Measurements from ENCODE around the gene SRGAP2C.
A peak's percentile ranks its signal among the peaks of the same experiment; 100 is the strongest.
"Not testable (repeated sequence)": the region's sequence is repeated elsewhere in the genome, so short reads cannot be mapped to it uniquely, and the experiment has no call there.

SRGAP2C gene

DNA sequence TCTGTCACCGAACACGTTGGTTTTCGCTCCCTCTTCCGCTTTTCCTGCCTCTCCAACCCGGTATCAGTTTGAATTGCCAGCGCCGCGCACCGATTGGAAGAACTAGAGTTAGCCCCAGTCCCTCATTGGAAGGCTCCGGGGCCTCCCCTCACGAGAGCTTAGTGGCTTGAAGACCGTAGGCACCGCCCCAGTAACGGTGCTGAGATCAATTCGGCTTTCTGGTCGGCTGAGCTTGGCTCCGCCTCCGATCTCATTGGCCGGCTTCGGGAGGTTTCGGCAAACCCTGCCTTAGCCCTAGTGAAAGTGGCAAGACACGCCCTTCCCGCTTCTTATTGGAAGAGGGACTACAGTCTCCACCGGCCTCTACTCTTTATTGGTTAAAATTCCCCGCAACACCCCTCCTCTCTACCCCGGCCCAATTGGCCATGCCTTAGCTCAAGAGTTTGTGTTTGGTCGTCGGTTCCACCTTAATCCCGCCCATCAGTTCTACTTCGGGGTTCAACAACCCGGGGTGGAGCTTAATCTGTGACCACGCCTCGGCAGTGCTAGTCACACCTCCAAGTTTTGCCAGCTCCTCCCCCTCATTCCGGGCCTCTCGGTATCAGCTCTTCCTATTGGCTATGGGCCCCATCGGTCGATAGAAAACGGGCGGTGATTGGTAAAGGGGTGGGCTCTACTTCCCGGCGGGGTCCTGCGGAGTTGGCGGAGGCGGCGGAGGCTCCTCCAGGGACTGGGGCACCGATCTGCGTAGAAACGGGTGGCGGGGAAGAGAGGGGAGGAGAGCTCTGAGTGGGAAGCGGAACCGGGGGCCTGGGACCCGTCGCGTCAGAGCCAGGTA, at the start of gene SRGAP2C, which contains the start of gene FAM72B:
TSS of gene SRGAP2C (plus strand) at position 686 of the 838 bp plus-strand sequence. CDS start 2,472 bp downstream, outside the sequence.
TSS of gene FAM72B (minus strand) at position 51 of the 838 bp plus-strand sequence. CDS start 851 bp downstream, outside the sequence.
- peak; percentile 99 for DNase-seq

GRCh38 chr1:121140393-121140792, 44.4 kb upstream of the SRGAP2C start:
- DNase-seq, result not testable (repeated sequence)

- not testable (repeated sequence) for DNase-seq
These were observed 36.1 kb upstream of the SRGAP2C start for GRCh38 chr1:121148489-121149190.

DNA sequence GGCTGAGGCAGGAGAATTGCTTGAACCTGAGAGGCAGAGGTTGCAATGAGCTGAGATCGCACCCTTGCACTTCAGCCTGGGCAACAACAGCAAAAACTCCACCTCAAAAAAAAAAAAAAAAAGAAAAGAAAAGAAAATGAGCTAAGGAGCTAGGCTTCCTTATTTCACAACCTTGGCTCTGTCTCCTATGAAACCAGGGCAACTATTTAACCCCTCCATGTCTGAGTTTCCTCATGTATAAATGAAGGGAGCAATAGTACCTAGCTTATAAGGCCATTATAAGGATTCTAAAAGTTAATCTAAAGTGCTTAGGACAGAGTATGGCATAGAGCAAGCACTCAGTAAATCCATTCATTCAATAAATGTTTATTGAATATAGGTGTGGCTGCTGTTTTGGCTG, 33.5 kb upstream of the SRGAP2C start:
- not testable (repeated sequence) for DNase-seq

DNA sequence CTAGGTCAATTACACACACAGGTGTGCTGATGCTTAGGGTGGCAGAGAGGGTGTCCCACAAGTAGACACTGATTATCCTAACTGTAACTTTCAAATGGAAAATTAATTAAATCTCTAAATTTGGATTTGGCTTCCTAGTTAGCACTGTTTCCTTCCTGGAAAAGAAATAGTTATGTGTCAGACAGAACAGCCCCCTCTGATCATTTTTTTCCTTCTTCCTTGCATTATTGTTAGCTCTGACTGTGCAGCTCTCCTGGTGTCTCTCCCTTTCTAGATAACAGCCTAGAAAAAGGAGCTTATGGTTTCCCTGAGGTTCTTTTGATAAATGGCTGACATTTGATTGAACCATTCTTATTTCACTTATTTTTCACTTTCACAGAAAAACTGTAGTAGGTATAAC, 32.0 kb upstream of the SRGAP2C start:
- not testable (repeated sequence) for DNase-seq

DNA sequence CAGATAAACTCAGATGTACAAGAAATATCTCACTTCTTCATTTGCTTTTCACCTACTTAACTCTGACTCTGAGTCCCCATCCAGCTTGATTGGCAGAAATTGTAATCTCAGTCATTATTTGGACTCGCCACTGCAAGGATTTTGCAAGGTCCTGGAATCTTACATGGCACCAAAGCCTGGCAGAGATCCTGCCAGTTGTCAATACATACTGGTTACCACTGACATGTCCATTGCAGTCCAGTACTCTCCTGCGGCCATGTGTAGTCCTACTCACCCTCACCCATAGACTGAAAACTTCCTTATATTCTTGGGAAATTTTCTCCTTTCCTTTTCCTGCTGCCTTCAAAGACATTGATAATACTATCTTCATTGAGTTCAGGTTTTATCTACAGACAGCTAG, 30.0 kb upstream of the SRGAP2C start:
- not testable (repeated sequence) for DNase-seq

- DNase-seq, result peak; percentile 0
These were observed 29.0 kb upstream of the SRGAP2C start for GRCh38 chr1:121155671-121156358.

DNA sequence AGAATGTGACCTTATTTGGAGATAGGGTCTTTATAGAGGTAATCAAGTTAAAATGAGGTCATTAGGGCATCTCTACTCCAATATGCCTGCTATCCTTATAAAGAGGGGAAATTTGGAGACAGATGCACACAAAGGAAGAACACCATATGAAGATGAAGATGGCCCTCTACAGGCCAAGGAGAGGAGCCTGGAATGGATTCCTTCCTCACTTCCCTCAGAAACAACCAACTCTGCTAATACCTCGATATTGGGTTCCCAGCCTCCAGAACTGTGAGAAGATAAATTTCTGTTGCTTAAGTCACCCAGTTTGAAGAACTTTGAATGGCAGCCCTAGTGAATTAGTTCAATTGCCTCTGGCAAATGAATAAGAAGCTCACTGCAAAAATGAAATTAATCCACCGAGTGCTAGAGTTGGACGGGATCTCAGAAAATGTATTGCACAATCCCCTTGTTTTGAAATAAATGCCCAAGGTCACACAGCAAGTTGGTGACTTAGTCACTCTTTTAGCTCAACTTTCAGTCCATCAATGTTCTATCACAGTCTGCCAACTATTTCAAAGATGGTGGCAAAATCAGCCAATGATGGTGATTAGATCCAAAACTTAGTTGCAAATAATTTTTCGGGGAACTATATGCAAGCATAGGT, 27.7 kb upstream of the SRGAP2C start:
- DNase-seq, result not testable (repeated sequence)

DNA sequence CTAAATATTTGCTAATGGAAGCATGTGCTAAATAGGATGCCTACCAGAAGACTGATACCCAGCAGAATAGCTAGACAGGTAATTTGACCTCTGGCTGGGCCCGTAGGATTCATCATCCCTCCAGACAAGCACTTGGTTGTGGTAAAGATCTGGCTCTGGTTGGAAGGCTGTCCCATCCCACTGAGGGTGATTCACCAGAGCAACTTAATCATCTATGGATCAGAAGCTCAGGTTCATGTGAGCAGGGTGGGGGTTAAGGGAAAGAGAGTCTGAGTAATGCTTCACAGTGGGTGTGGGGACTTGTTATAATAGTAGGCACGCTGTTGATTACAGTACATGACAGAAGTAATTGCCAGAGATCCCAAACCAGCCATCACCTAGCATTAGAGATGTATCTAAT, 27.2 kb upstream of the SRGAP2C start:
- DNase-seq, result not testable (repeated sequence)

- not testable (repeated sequence) for DNase-seq
These were observed 24.7 kb upstream of the SRGAP2C start for GRCh38 chr1:121160118-121160517.

DNA sequence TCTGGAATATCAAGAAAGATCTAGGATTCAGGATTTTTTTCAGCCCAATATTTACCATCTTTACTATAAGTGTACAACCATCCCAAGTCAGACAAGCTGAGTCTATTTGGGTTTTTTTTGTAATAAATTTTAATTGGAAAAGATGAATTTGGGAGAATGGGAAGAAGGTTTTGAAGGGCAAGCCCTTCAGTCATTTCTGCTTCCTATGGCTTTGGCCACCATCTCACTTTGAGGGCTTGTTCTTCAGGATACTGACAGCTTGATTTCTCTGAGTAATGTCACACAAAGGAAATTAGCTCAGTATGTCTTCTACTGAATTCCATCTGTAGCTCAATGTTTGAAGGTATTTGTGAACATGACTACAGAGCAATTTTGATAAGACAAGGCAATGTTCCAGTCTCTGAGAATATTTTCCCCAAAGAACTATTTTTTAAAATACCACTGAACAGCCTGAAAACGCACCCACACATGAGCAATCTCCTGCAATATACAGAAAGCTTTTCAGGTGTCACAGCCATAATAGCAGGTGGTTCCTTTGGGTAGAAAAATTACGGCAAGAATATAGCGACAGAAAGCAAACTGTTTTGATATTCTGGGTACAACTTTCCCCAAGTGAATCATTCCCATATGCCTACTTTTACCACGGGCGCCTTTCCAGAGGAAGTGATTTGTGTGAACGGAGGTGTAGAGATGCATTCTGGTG, 23.4 kb upstream of the SRGAP2C start:
- DNase-seq, result not testable (repeated sequence)

DNA sequence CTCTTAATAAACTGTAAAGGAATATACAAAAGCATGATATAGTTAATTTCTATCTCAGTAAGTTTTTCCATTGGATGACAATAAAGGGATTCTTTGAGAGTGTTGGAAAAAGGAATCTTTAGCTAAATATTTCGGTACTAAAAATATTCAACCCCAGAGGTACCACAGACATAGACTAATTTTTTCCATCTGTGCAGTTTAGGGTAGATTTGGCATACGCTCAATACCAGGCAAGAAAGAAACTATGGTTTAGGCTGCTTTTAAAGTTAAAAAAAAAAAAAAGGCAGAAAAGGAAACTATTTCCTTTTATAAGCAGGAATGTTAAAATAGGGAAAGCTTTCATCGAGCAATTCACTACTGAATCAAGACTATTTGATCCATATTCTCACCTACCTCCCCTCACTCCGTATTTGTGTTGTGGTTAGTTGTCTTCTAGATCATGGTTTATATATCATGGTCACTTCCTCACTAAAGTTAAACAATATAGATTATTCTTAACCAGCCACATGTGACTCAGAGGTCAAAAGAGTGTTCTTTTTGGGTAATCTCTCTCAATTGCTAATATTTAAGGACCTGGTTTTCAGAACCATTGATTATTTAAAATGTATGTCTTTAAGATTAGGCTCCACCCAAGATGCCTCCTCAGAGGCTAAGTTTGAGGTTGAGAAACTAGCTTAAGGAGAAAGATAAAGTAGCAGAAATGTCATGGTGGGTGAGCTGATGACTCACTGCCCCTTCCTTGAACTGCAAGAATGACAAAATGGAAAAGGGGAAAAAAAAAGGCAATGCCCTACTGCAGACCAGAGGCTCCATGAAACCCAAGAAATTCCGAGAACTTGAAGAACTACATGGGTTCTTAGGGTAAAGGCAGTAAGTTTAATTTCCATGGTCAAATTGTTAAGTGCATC, 20.7 kb upstream of the SRGAP2C start:
- DNase-seq, result not testable (repeated sequence)

DNA sequence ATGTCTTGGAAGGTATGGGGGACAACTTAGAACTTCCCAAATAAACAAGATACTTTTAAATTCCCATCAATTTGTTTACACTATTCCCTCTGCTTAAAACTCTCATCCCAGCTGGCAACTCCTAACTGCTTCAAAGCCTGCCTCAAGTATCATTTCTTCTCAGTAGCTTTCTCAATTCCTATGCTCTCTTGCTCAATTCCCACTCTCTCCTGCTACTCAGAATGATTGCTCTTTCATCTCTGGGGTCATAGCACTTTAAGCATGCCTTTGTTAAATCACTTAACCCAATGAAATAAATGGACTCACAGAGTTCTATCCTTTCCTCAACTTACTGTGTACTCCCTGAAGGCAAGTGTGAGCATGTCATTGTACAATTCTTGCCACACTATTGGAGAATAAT, 19.5 kb upstream of the SRGAP2C start:
- DNase-seq, result not testable (repeated sequence)

DNA sequence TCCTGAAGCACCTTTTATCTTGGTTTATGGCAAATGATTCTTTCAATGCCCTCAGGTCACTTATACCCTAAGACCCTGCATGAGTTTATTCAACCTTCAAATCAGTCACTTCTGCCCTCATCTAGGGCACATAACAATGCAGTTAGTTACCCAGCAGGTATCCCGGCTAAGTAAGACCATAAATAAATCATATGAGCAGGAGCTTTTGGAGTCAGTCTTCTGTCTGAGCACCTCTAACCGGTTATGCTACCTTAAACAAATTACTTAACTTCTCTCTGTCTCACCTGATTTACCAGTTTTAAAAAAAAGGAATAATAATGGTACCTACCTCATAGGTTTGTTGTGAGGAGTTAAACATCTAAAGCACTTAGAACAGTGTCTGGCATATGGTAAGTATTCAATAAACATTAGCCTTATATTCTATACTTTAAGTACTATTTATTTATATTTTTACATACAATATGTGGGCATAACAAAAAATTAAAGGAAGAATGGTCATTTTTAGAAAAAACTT, 17.5 kb upstream of the SRGAP2C start:
- DNase-seq, result not testable (repeated sequence)

- not testable (repeated sequence) for DNase-seq
These were observed 16.6 kb upstream of the SRGAP2C start for GRCh38 chr1:121168152-121168668.

GRCh38 chr1:121176649-121177048, 8.1 kb upstream of the SRGAP2C start:
- not testable (repeated sequence) for DNase-seq

GRCh38 chr1:121178197-121178596, 6.6 kb upstream of the SRGAP2C start:
- DNase-seq, result not testable (repeated sequence)

GRCh38 chr1:121183867-121184266, 908 bp upstream of the SRGAP2C start:
- not testable (repeated sequence) for DNase-seq

DNA sequence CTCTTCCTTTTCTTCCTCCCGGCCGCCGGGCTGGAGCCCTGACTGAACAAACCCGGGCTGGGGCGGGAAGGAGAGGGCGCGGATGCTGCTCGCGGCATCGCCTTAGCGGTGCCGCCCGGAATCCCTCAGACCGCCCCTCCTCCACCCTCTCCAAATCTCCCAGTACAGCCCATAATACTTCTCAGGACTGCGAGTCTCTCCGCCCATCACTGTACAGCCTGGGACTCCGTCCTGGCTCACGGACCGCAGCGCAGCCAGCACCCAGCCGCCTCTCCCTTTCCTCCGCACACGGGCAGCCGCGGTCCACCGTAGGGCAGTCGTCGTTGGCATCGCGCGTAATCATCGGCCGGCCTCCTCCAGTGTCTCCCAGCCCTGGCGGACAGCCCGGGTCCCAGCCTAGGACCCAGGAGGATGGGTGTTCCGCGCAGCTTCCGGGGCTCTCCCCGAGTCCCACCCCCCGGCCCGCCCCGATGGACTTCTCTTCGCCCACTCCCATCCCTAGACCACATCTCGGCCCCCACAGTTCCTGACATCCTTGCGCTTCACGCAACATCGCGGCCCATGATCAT, 449 bp downstream of the SRGAP2C start:
- DNase-seq, result not testable (repeated sequence)

DNA sequence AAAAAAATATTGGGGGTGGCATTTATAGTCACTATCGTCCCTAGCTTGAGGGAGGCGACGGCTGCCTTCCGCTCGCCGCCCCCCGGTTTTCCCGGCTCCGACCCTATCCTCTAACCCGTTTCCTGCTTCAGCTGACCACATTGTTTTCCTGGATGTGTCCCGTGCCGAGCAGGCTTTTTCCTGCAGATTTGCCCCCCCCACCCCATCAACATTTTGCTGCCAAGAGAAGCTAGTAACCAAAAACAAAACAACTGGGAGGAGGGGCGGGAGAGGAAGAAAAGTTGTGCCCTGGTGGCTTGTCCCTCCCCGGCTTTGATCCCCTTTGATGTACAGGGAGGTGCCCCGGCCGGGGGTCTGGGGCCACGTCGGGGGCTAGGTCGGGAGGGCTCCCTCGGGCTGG, 1.4 kb downstream of the SRGAP2C start:
- DNase-seq, result not testable (repeated sequence)

Data from DMS153 (cell line).